GM21526 (cell line): ENCODE measurements around the gene AP1B1.
"Not testable (repeated sequence)": the region's sequence is repeated elsewhere in the genome, so short reads cannot be mapped to it uniquely, and the experiment has no call there.

Experiments
- ATAC-seq: cut with Tn5 transposase; IDR thresholded peaks from one replicate; pipeline ENCODE4 v1.9.1; 2021; ENCODE audit warnings: moderate library complexity; ENCODE audit not compliant: unreplicated experiment, low FRiP score

AP1B1 gene

GRCh38 chr22:29352778-29353177 lies 35.6 kb downstream of the AP1B1 start:
- no peak for ATAC-seq

GRCh38 chr22:29351891-29352290 lies 36.5 kb downstream of the AP1B1 start:
- no peak for ATAC-seq

- ATAC-seq = no peak
Observed at GRCh38 chr22:29351042-29351441, 37.3 kb downstream of the AP1B1 start.

- no peak for ATAC-seq
Observed at GRCh38 chr22:29348956-29349355, 39.4 kb downstream of the AP1B1 start.

GRCh38 chr22:29348041-29348440 lies 40.3 kb downstream of the AP1B1 start:
- no peak for ATAC-seq

- ATAC-seq = no peak
Observed at GRCh38 chr22:29346659-29347058, 41.7 kb downstream of the AP1B1 start.

- no peak for ATAC-seq
Observed at GRCh38 chr22:29345932-29346331, 42.4 kb downstream of the AP1B1 start.

GRCh38 chr22:29344889-29345288 lies 43.5 kb downstream of the AP1B1 start:
- not testable (repeated sequence) for ATAC-seq

- no peak for ATAC-seq
Observed at GRCh38 chr22:29344137-29344536, 44.2 kb downstream of the AP1B1 start.

- ATAC-seq = no peak
Observed at GRCh38 chr22:29343313-29343805, 45.0 kb downstream of the AP1B1 start.

- ATAC-seq = no peak
Observed at GRCh38 chr22:29342577-29343312, 45.6 kb downstream of the AP1B1 start.

GRCh38 chr22:29342177-29342576 lies 46.2 kb downstream of the AP1B1 start:
- no peak for ATAC-seq

- ATAC-seq = no peak
Observed at GRCh38 chr22:29341849-29342127, 46.6 kb downstream of the AP1B1 start.

- ATAC-seq = no peak
Observed at GRCh38 chr22:29341056-29341848, 47.1 kb downstream of the AP1B1 start.

GRCh38 chr22:29340566-29340965 lies 47.8 kb downstream of the AP1B1 start:
- ATAC-seq = no peak

GRCh38 chr22:29339381-29340235 lies 48.8 kb downstream of the AP1B1 start:
- no peak for ATAC-seq

GRCh38 chr22:29338398-29338797 lies 50.0 kb downstream of the AP1B1 start:
- ATAC-seq = no peak

- ATAC-seq = no peak
Observed at GRCh38 chr22:29337631-29338284, 50.6 kb downstream of the AP1B1 start.

GRCh38 chr22:29336751-29337490 lies 51.4 kb downstream of the AP1B1 start:
- ATAC-seq = no peak

- no peak for ATAC-seq
Observed at GRCh38 chr22:29335656-29336055, 52.7 kb downstream of the AP1B1 start.
